Renal cortex interstitium (tissue), 11 donors: Measurements from ENCODE around the gene SMYD2. TPM values are rescaled to one million over a fixed set of nuclear protein-coding genes. Genes with fewer than 3 reads are reported as not detected.
A peak's percentile ranks its signal among the peaks of the same experiment; 100 is the strongest.

Source experiments
- DNase-seq, 11 donors: peaks; one replicate each; pipeline ENCODE4 v3.0.0-alpha.2; 2013; ENCODE audit warnings: low read depth in 9 of 11, low spot score in 4 of 11; ENCODE audit errors: extremely low read depth in 1 of 11
- polyA plus RNA-seq, 3 donors: library from polyadenylated mRNA; unstranded; fragments of 120-200 nt; gene quantifications; one replicate each; pipeline ENCODE4 v1.2.1, GENCODE V29; 2013; ENCODE audit not compliant: insufficient read length in 3 of 3

Gene SMYD2
- polyA plus RNA-seq, 3 donors = 40.3 to 57.0 (median 44.0) TPM

DNA sequence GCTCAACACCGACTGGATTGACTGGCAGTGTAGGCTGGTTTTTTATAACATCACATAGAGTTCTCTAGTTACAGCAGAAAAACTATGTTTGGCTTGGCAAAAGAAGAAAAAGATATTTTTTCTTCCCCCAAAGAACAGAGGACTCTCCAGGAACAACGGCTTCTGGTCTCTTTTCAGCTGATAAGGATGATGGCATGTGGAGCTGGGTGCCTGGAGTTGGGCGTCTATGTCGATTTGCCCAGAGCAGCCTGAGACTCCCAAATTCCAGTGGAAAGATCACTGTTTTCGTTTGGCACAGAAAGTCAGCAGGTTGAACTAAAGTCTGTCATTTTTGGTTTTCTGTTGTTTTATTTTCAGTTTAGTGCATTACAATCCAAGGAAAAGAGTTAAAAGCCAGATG, 91.1 kb downstream of the SMYD2 start:
- DNase-seq = no peak

DNA sequence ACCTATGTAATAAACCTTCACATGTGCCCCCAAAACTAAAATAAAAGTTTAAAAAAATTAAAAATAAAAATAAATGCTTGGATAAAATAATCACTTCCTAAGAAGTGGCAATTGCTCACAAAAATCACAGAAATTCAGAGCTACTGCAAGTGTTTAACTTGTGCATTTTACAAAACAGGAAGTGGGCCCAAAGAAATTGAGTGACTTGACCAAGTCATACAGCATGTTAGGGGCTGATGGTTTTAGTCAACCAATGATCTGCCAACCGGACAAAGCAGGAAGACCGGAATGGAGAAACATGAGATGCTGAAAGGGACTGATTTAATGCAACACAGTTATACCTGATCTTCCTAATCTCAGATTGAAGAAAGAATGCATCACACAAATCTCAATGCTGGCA, 96.5 kb downstream of the SMYD2 start:
- no peak for DNase-seq

DNA sequence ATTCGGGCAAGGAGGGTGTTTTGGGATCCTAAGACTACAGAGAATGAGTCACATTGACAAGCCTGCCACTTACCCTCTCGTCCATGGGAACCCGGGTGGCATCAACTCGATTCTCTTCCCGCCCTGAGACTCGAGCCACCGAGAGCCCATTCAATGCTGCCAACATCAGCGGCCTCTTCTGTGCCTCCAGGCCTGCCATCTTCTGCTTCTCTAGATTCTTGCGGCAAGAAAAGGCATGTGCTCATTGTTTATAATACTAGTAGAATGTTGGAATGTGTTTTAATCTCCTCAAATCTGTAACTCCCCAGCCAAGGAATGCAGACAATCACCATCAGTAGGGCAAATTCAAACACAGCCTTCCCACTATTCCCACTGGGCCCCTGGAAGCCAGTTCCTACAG, 96.9 kb downstream of the SMYD2 start:
- no peak for DNase-seq

DNA sequence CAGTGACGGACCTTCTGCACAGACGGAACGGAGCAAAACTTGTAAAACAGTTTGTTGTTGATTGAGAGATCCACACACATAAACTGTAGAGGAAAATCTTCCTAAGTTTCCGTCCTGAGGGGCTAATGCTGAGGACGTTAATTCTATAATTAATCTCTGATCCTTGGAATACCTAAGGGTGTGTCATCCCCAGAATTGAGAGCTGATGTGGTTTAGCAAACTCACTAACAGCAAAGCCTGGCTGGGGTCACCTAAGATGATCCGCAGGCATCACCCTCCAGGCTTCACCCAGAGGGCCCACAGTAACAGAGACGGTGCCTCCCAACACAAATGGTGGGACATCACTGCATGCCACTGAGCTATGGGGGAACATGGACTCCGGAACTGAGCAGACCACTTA, 97.5 kb downstream of the SMYD2 start:
- DNase-seq = no peak

DNA sequence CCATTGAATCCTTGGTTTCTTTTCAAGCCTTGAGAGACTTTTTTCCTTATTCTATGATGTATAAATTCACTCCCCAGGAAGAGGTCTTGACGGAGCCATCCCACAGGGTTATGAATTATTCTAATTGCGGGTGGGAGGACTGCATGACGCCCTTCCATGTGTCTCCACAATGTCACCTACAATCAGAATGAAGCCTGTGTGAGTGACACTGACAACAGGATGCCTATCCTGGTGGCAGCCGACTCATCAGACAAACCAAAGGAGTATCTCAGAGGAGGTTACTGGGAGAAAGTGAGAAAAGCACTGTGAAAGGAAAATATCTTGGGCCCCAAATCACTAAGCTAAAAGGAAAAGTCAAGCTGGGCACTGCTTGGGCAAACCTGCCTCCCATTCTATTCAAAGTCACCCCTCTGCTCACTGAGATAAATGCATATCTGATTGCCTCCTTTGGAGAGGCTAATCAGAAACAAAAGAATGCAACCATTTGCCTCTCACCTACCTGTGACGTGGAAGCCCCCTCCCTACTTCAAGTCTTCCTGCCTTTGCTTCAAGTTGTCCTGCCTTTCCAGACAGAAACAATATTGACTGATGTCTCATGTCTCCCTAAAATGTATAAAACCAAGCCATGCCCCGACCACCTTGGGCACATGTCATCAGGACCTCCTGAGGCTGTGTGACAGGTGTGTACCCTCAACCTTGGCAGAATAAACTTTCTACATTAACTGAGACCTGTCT, 98.4 kb downstream of the SMYD2 start:
- DNase-seq = no peak

DNA sequence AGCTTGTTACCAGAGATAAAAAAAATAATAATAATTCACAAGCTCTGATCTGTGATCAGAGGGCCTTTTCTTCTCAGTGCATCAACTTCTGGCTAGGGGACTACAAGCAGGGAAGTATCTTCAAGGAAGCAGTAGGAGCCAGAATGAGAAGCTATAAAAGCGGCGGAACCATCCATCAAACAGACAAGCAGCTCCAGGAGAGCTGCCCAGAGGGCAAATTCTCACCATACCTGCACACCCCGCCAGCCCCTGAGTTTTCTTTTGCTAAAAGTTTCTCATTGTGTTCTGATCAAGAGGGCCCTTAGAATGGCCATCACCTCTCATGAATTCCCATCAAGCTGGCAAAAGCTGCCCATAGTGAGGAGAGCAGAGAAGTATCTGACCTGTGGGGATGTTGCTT, 99.4 kb downstream of the SMYD2 start:
- peak in 5 of 11 donors; percentile 10 to 54 (median 37) for DNase-seq

DNA sequence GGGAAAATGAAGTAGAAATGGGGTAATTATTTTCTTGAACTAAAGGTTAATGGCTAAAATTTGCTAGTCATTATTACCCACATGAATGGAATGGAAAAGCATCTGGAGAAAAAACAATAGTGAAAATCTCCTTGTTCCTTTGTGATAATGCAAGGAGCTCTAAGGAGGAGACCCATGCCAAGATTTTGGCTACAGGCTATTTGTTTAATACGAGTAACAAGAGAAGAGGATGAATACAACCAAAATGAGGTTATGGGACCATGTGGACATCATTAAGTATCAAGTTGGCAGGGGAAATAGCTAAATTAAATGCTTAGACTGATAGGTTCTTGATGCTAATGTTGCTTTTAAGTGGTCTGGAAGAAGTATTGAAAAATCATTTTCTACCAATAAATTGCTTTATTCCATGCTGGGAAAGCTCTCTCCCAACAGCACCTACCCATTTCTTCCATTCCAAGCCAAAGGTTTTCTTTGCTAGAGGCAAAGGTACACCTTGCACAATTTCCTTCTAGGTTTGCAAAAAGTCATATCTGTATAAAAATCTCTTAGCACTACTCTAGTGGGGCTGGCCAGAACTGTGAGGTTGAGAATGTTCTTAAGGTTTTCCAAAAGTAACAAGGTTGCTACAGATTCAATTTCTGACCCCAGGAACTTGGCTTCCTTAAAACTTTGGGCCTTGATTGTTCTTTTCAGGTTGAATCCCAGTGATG, 100.2 kb downstream of the SMYD2 start:
- DNase-seq = no peak

DNA sequence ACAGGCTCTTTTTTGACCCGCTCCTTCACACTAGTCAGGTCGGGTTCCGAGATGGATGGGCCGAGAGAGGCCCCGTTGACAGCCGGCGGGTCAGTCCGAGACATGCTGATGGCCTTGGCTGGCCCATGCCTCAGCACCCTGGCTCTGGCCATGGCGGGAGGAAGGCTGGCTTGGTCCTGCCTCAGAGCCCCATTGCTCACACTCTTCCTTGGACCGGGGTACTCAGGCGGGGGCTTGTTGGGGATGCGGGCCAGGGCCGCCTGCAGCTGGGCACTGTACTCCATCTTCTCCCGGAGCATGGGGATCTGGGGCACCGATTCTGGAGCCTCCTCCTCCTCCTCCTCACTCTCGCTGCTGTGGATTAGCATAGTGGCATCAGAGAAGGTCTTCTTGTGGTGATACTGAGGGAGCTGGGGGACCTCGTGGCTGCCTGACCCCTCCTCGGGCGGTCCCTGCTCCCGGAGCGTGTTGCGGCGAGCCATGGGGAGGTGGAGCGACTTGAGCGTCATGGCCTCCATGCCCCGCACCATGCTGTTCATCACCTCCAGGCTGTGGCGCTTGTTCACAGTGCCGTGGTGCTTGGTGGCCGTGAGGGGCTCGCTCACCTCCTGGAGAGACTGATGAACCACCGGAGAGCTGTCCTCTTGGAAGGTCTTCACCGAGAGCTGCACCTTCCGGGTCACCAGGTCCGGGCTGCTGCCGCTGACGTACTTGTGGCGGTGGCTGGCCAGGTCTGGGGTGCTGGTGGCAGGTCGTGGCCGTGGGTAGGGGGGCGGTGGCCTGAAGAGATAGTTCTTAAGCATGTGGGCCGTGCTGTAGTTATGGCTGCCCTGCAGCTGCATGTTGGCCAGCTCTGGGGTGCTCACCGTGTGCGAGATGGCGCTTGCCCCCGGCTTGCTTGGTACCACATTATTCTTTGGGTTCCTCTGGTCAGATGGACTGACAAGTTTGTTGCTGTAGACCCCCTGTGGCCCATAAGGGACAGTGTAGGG, 102.7 kb downstream of the SMYD2 start:
- DNase-seq = no peak

DNA sequence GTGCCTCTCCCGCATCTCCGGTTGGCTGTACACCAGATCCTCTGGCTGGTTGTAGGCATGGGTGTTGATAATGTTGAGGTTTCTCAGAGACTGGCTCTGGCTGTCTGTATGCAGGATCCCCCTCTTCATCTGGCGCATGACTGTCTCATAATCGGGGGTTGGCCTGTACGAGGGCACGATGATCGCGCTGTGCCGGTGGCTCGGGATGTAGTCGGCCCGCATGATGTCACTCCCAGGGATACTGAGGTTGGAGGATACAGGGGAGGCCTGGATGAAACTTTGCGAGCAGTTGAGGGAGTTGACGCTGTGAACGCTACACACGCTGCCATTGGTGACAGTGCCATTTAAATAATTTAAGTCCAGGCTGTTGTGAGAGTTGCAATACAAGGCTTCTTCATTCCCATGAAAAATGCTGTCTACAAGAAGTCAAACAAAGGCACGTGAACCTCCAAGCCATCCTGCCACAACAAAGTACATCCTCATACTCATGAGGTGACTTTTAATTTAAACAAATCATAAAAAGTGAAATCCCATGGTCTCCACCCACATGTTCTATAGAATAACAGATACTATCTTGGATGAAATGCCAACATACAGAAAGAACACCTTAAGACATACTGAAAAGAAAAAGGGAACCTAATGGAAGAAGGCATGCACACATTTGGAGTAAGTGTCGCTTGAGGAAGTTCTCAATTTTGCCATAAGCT, 103.6 kb downstream of the SMYD2 start:
- no peak for DNase-seq

DNA sequence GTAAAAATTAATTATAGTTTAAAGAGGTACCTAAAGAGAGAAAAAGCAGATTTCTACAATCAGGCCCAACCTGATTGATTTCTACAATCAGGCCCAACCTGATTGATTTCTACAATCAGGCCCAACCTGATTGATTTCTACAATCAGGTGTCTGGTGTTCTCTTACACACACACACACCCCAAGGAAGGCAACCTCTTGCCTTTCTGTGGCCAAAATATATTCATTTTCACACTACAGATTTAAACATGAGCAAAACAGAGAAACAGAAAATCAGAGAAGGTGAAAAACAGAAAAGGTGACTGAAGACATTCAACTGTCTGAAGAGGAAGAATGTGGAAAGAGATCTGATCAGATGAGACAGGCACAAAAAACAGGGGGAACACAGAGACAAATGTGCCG, 104.5 kb downstream of the SMYD2 start:
- no peak for DNase-seq

DNA sequence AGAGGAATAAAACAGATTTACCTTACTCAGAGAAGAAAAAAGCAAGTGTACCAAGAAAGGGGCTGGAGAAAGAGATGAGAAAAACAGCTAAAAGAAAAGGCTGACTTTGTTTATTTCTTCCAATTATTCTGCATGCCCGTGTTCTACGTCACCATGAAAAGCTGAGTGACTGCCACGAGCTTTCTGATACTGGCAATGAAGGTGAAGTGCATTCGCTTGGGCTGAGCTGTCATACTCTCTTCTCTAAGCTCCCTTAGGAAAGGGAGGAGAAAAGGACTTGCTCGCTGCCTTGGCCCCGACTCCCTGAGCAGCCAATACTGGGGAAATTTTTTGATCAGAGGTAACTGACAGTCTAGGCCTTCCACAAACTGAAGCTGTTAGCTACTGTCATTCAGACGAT, 105.4 kb downstream of the SMYD2 start:
- DNase-seq = no peak
